ENCODE measurements around the gene PLCB1.

The PLCB1 gene

DNA sequence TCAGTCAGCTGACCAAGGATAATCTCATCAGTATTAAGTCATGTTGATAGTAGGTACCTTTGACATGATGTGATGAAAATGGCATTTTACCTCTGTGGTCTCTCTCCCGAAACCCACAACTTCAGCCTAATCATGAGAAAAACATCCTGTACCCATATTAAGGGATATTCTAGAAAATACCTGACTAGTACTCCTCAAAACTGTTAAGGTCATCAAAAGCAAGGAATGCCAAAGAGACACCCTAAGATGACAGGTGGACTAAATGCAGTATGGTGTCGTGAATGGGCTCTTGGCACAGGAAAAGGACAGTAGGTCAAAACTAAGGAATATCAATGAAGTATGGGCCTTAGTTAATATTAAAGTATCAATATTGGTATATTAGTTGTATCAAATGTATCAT lies 221.4 kb downstream of the PLCB1 start:
- ATAC-seq: no peak
- H3K9me3 Mint-ChIP-seq: peaks cover 3% of the 10 kb centered on the region
- no peaks in the 10 kb centered on the region for H3K36me3 Mint-ChIP-seq
- H3K27me3 Mint-ChIP-seq: no peaks in the 10 kb centered on the region
- H3K4me3 Mint-ChIP-seq: no peak overlapping the region
- no peak overlapping the region for H3K27ac Mint-ChIP-seq
- H3K4me1 Mint-ChIP-seq: no peaks in the 10 kb centered on the region

DNA sequence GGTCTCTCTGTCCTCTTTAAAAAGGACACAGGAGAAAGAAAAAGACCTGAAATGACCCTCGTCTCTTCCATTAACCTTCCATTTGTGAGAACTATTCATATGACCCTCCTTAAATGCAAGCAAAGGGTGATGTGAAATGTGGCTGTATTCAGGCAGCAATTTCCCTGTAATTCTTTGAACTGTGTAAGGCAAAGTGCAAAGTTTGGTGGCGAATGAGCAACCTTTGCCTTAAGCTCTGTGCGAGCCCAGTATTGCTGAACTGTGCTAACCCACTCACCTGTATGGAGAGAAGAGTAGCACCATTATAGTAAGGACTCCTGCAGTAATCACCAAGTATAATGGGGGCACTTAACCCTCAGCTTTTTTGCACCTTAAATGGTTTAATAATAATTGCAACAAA lies 223.4 kb downstream of the PLCB1 start:
- no peak overlapping the region for H3K27ac Mint-ChIP-seq
- H3K4me3 Mint-ChIP-seq: no peak overlapping the region
- H3K4me1 Mint-ChIP-seq: no peaks in the 10 kb centered on the region
- no peak for ATAC-seq
- H3K27me3 Mint-ChIP-seq: no peaks in the 10 kb centered on the region
- no peaks in the 10 kb centered on the region for H3K9me3 Mint-ChIP-seq
- no peaks in the 10 kb centered on the region for H3K36me3 Mint-ChIP-seq

DNA sequence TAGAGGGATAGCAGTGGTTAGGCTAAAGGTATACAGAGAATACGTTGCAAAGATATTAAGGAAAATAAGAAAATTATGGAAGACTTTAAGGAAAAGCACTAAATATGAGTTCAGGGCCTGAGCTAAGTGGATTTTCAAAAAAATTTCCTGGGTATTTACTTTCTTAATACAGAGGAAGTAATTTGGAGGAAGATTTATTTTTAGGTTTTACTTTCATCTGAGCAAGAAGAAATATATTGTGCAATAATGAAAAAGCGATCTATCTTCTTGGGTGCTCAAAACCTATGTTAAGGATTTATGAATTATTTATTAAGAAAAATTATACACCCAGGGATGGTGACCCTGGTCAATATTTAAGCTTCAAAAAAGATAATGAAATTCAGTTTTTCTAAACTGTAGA lies 224.7 kb downstream of the PLCB1 start:
- peaks cover 6% of the 10 kb centered on the region for H3K4me1 Mint-ChIP-seq
- H3K36me3 Mint-ChIP-seq: no peaks in the 10 kb centered on the region
- no peak overlapping the region for H3K27ac Mint-ChIP-seq
- ATAC-seq: no peak
- no peaks in the 10 kb centered on the region for H3K9me3 Mint-ChIP-seq
- no peaks in the 10 kb centered on the region for H3K27me3 Mint-ChIP-seq
- no peak overlapping the region for H3K4me3 Mint-ChIP-seq

DNA sequence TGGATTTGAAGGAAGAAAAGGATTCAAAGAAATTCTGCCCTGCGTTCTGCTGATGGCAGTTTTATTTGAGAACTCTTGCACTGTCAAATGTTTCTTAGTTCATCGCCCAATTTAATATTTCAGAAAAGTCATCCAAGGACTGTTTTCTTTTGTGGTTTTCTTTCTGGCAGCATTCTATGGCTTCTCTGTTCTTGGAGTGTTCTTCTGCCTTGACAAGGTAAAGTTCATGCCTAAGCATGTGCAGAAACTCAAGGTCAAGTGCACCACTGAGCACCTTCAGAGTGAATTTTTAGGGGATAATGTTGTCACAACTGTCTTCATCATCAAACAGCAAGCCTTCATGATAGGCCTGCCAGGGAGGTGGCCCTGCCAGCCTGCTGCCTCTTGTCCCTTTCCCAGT lies 225.6 kb downstream of the PLCB1 start:
- Mint-ChIP-seq H3K36me3 (no peaks in the 10 kb centered on the region), H3K27ac (no peak overlapping the region), H3K4me3 (no peak overlapping the region), H3K9me3 (no peaks in the 10 kb centered on the region), H3K4me1 (peaks cover 6% of the 10 kb centered on the region), H3K27me3 (no peaks in the 10 kb centered on the region)
- ATAC-seq: no peak

DNA sequence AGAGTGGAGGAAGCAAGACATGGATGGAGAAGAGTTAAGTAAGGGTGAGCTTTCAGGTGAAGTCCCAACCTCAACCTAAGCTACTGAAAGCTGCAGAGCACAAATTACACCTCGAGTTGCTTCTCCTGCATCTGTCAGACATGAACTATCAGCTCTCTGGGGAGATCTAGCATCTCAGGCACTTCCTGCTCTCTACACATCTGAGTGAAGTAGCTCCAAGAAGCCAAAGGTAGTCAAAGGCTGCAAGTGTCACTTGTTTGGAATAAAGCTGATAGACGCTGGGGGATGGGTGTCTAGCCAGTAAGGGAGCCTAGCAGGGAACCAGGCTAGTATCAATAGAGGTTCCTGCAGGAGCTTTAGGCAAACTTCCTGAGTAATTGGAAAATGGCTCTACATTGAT lies 228.0 kb downstream of the PLCB1 start:
- H3K9me3 Mint-ChIP-seq: no peaks in the 10 kb centered on the region
- ATAC-seq: no peak
- no peaks in the 10 kb centered on the region for H3K36me3 Mint-ChIP-seq
- H3K4me1 Mint-ChIP-seq: peaks cover 6% of the 10 kb centered on the region
- no peak overlapping the region for H3K27ac Mint-ChIP-seq
- no peaks in the 10 kb centered on the region for H3K27me3 Mint-ChIP-seq
- no peak overlapping the region for H3K4me3 Mint-ChIP-seq

DNA sequence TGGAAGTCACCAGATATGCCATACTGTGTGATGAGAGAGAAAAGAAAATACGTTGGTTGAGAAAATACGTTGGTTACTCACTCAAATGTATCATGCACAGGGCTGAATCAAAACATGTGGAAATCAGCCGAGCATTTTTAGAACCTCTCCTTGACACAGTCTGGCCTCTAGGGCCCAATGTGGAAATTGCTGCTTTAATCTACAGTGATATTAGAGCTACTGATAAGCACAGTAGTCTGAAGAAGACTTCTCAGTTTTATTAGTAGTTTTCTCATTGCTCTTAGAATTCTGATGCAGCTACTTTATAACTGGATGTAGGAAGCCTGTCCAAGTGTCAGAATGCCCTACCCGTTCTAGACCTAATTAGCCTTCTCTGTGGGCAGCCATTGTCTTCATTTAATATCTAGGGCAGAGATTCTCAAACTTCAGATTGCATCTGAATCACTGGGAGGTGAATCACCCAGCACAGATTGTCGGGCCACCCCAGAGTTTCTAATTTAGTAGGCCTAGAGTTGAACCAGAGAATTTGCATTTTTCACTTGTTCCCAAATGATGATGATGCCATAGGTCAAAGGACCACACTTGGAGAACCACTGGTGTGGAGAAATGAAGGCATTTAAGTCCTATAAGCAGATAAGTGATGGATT lies 229.1 kb downstream of the PLCB1 start:
- H3K4me1 Mint-ChIP-seq: peaks cover 6% of the 10 kb centered on the region
- H3K27me3 Mint-ChIP-seq: no peaks in the 10 kb centered on the region
- ATAC-seq: peak; percentile 60
- no peak overlapping the region for H3K4me3 Mint-ChIP-seq
- no peaks in the 10 kb centered on the region for H3K36me3 Mint-ChIP-seq
- no peaks in the 10 kb centered on the region for H3K9me3 Mint-ChIP-seq
- H3K27ac Mint-ChIP-seq: no peak overlapping the region

DNA sequence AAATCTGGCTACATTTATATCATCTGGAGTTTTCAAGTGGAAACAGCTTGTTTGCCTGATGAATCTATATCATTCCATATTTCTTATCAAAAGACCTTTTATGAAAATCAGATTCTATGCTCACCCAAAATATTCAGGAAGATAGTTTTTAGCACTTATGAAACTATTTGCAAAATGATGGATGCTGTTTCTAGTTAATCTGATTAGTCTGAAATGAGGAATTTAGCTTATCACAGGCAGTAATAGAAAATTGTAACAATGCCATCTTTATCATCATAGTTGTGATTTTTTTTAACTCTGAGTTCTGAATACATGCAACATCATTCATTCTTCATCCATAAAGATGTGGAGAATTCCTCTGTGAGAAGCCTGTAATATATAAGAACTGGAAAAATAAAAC lies 229.7 kb downstream of the PLCB1 start:
- H3K27ac Mint-ChIP-seq: no peak overlapping the region
- ATAC-seq: no peak

DNA sequence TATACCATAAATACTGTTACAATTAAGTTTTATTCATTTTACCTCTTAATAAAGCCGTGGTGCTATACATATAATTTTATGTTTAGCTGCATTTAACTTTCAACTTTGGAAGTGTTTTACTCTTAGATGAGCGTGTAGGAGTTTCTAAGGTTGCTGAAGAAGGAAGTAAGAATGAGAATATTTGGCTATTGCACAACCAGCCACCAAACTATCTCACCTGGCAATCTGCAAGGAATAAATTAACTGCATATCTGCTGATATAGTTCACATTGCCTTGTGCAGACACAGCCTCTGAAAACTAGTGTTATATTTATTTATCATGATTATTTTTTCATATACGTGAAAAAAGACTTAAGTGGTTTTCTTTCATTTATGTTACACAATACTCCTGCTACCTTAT lies 230.4 kb downstream of the PLCB1 start:
- Mint-ChIP-seq H3K36me3 (no peaks in the 10 kb centered on the region), H3K4me1 (peaks cover 6% of the 10 kb centered on the region), H3K27ac (no peak overlapping the region), H3K27me3 (no peaks in the 10 kb centered on the region), H3K9me3 (no peaks in the 10 kb centered on the region), H3K4me3 (no peak overlapping the region)
- no peak for ATAC-seq

More for the DNA sequence above, 229.7 kb downstream of the PLCB1 start:
- H3K27me3 Mint-ChIP-seq: no peaks in the 10 kb centered on the region
- H3K4me3 Mint-ChIP-seq: no peak overlapping the region
- H3K4me1 Mint-ChIP-seq: peaks cover 6% of the 10 kb centered on the region
- no peaks in the 10 kb centered on the region for H3K9me3 Mint-ChIP-seq
- no peaks in the 10 kb centered on the region for H3K36me3 Mint-ChIP-seq

DNA sequence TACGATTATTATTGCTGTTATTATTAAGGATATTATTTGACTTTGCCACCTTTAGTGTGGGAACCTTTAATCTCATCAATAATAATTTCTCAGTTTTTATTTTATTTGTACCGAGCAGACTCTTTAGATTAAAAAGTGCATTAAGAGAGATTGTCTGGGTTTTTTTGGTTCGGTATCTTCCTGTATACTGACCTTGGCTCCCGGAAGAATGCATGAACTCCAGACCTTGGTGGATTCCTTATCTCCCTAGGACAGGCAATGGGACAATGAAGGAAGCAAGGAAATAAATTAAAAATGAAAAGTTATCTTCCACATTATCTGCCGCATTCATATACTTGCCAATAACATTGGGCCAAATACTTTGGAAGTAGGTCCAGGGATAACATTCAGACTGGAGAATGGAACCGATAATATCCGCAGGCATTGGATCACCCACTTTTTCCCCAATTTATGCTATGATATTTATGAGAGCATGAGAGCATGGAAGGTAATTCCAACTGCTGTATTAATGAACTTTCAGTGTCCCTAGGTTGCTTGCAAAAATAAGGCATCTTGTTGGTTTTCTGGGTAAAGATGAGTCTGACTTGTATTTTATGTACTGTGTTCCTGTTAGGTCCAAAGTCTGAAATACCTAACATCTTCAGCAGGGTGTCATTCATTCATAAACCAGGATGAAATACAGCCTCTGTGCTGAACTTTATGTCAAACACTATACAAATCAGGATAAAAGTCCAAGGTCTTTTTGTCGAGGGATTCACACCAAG lies 232.1 kb downstream of the PLCB1 start:
- H3K9me3 Mint-ChIP-seq: no peaks in the 10 kb centered on the region
- H3K27me3 Mint-ChIP-seq: peaks cover 8% of the 10 kb centered on the region
- no peak overlapping the region for H3K4me3 Mint-ChIP-seq
- ATAC-seq: no peak
- no peaks in the 10 kb centered on the region for H3K36me3 Mint-ChIP-seq
- H3K4me1 Mint-ChIP-seq: peaks cover 9% of the 10 kb centered on the region
- H3K27ac Mint-ChIP-seq: no peak overlapping the region

DNA sequence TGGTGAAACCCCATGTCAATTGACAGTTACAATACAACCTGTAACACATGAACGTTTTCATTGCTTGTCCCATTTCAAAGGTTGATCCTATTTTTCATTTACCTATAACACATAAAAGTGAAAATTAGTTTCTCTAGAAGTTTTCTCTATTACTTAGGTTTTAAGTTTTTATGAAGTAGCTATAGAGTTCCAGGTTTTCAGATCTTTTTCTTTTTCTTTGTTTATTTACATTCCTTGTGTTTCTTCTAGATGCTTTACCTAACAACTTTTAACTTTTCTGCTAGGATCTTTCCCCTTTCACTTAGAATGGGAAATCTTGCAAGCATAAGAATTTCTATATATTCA lies 232.6 kb downstream of the PLCB1 start:
- H3K4me3 Mint-ChIP-seq: no peak overlapping the region
- H3K27ac Mint-ChIP-seq: no peak overlapping the region
- no peak for ATAC-seq
- no peaks in the 10 kb centered on the region for H3K36me3 Mint-ChIP-seq
- peaks cover 12% of the 10 kb centered on the region for H3K4me1 Mint-ChIP-seq
- H3K9me3 Mint-ChIP-seq: no peaks in the 10 kb centered on the region
- peaks cover 8% of the 10 kb centered on the region for H3K27me3 Mint-ChIP-seq

DNA sequence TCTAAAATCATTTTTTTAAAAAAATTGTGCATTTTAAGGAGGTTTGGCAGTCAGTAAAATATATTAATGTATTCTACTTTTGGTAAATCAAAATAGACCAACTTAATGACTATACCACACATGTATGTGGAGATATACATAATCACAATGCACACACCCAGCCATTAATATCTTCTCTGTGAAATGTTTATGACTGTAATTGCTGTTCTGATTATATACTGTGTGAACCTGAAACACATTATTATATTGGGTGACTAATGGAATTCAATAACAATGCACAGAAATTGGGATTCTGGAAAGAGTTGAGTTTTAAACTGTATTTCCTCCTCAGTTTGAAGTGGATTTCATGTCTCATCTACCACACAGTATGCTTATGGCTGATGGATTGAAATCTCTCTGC lies 233.6 kb downstream of the PLCB1 start:
- Mint-ChIP-seq H3K4me1 (peaks cover 12% of the 10 kb centered on the region), H3K27me3 (peaks cover 14% of the 10 kb centered on the region), H3K27ac (no peak overlapping the region), H3K4me3 (no peak overlapping the region), H3K36me3 (no peaks in the 10 kb centered on the region), H3K9me3 (no peaks in the 10 kb centered on the region)
- no peak for ATAC-seq

DNA sequence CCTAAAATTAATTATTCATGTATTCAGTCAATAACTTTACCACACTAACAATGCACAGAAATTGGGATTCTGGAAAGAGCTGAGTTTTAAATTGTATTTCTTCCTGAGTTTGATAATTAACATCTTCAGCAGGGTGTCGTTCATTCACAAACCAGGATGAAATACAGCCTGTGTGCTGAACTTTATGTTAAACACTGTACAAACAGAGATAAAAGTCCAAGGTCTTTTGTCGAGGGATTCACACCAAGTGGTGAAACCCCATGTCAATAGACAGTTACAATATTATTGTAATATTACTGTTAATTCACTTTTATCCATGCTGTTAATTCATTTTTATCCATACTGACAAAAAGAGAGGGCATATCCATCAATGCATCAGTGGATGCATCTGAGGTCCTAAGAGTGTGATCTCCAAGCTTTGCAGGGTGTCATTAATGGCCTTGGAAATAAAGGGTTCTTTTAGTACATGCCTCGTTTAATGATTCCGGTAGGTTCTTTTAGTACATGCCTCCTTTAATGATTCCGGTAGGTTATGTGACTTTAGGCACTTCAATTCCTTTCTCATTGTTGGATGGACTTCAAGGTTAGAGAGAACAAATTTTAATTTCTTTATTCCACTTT lies 234.3 kb downstream of the PLCB1 start:
- H3K36me3 Mint-ChIP-seq: no peaks in the 10 kb centered on the region
- ATAC-seq: no peak
- no peak overlapping the region for H3K27ac Mint-ChIP-seq
- H3K4me3 Mint-ChIP-seq: no peak overlapping the region
- no peaks in the 10 kb centered on the region for H3K9me3 Mint-ChIP-seq
- H3K4me1 Mint-ChIP-seq: peaks cover 8% of the 10 kb centered on the region
- peaks cover 21% of the 10 kb centered on the region for H3K27me3 Mint-ChIP-seq

DNA sequence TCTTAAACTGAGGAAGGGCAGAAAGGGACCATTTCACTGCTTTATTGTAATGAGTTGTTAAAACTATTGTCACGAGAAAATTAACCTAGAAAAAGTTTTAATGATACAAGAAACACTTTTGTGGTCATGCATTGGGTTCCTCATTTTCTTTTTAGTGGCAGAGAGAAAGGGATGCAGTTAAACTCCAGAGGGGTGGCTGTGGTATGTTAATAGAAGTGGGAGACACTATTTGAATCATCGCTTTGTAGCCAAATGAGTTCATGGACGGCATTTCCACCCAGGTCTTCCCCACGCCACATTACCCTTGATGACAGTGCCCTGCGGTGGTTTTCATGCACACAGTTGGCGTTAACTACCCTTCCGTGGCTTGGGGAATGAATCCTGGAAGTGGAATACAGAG lies 235.6 kb downstream of the PLCB1 start:
- Mint-ChIP-seq H3K9me3 (no peaks in the 10 kb centered on the region), H3K27ac (no peak overlapping the region), H3K27me3 (peaks cover 21% of the 10 kb centered on the region), H3K4me1 (peaks cover 6% of the 10 kb centered on the region), H3K36me3 (no peaks in the 10 kb centered on the region), H3K4me3 (no peak overlapping the region)
- ATAC-seq: no peak

DNA sequence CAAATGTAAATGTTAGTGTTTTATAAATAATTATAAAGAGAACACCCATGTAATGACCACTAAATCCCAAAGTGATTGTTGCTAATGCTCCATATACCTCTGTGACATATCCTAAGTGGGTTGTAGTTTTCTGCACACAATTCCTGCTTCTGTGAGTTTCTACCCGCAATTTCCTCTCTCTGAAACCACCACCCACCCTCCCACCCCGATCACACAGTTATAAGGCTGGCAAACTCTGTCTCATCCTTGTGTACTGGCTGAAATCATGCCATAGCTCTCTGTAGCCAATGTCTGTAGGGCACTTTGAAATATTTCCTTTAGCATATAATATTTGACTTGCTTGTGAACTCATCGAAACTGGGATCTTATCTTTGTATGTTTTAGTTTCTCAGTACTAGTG lies 236.6 kb downstream of the PLCB1 start:
- Mint-ChIP-seq H3K36me3 (no peaks in the 10 kb centered on the region), H3K9me3 (no peaks in the 10 kb centered on the region), H3K4me1 (peaks cover 6% of the 10 kb centered on the region), H3K4me3 (no peak overlapping the region), H3K27ac (no peak overlapping the region), H3K27me3 (peaks cover 21% of the 10 kb centered on the region)
- ATAC-seq: no peak

DNA sequence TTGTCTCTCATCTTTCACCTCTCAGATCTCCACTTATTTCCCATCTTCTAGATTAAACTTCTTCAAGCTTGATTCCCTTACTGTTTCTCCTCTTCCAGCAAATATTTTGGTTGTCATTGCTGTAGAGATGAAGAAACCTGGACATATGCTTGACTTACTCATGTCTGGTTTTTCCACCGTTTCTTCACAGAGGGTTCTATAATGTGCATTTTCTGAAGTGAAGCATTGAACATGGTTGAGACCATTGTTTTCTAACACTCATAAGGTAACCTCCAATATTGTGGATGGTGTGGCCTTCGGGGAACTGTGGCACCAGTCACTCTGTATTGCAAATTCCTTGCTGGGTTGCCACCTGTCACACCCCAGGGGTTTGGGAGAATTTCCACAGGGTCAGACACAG lies 237.2 kb downstream of the PLCB1 start:
- no peaks in the 10 kb centered on the region for H3K9me3 Mint-ChIP-seq
- no peak overlapping the region for H3K4me3 Mint-ChIP-seq
- no peak for ATAC-seq
- peaks cover 21% of the 10 kb centered on the region for H3K27me3 Mint-ChIP-seq
- no peak overlapping the region for H3K27ac Mint-ChIP-seq
- H3K4me1 Mint-ChIP-seq: peaks cover 6% of the 10 kb centered on the region
- no peaks in the 10 kb centered on the region for H3K36me3 Mint-ChIP-seq

DNA sequence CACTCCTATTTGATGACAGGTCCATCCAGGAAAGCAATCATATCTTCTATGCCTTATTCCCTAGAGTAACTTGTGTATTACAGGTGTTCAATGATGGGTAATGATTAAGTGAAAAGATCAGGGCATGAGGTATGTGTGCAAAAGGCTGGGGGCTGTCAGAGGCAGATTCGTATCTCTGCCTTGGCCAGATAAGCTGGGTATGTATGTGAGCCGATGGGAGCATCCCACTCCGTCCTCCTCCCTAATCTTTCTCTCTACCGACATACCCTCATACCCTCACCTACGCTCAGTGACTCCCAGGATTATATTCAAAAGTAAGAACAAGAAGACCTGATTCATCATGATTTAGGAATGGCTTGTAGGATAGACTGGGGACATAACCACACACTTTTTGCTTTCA lies 238.7 kb downstream of the PLCB1 start:
- Mint-ChIP-seq H3K27me3 (peaks cover 21% of the 10 kb centered on the region), H3K27ac (no peak overlapping the region), H3K4me3 (no peak overlapping the region), H3K9me3 (no peaks in the 10 kb centered on the region), H3K4me1 (peaks cover 6% of the 10 kb centered on the region), H3K36me3 (no peaks in the 10 kb centered on the region)
- no peak for ATAC-seq

All from stimulated activated memory B cell treated with anti-CD40 and anti-IgM and Interleukin-4, amounts not matched to agents 10 μg/mL and 1 μg/mL and 100 μg/mL, for 72 hours (primary cell).